IMR-90 (cell line): Measurements from ENCODE around the gene TAB2. TPM values are rescaled to one million over a fixed set of nuclear protein-coding genes. Genes with fewer than 3 reads are reported as not detected.

Source experiments
- ATAC-seq: fragments of 200-7000 bp; cut with Tn5 transposase; 2 replicates; pipeline ENCODE4 v1.9.1; 2020; ENCODE audit warnings: low read depth, mild to moderate bottlenecking, moderate library complexity
- BruUV-seq: library from RNA; stranded (reverse); fragments of 400-500 nt; replicated peaks from 2 replicates; lab custom pipeline; 2021; lab: Mats Ljungman, UMichigan
- CTCF ChIA-PET: fragments of 300-600 bp; formaldehyde crosslinking; extraction: SDS; loops from one replicate; lab custom pipeline; 2021; ENCODE audit warnings: antibody characterized with exemption; lab: Yijun Ruan, JAX
- POLR2A ChIA-PET: fragments of 300-600 bp; sonication (Branson Sonifier 250); formaldehyde crosslinking; loops from one replicate; lab custom pipeline; 2022; ENCODE audit warnings: antibody characterized with exemption; ENCODE audit not compliant: unreplicated experiment; lab: Charles Lee
- DNase-seq: peaks from one replicate; pipeline ENCODE4 v3.0.0; 2013
- H2AFZ ChIP-seq: replicated peaks from 2 replicates; pipeline ENCODE3; 2013; ENCODE audit warnings: low read length, mild to moderate bottlenecking; ENCODE audit not compliant: poor library complexity
- H2AK5ac ChIP-seq: 2 replicates; pipeline ENCODE4 v1.6.1; 2013; ENCODE audit warnings: low read depth, low read length, inconsistent platforms
- H2AK9ac ChIP-seq: replicated peaks from 2 replicates; pipeline ENCODE3; 2013; ENCODE audit warnings: mild to moderate bottlenecking, low read depth, low read length, moderate library complexity; ENCODE audit not compliant: poor library complexity
- H2BK120ac ChIP-seq: 2 replicates; pipeline ENCODE4 v1.6.1; 2013; ENCODE audit warnings: low read depth, low read length, inconsistent platforms
- H2BK15ac ChIP-seq: 3 replicates; pipeline ENCODE4 v1.6.1; 2013; ENCODE audit warnings: low read depth, low read length, inconsistent platforms
- H2BK20ac ChIP-seq: 2 replicates; pipeline ENCODE4 v1.6.1; 2013; ENCODE audit warnings: low read depth, mild to moderate bottlenecking, inconsistent platforms, low read length, moderate library complexity
- H2BK5ac ChIP-seq: 2 replicates; pipeline ENCODE4 v1.6.1; 2013; ENCODE audit warnings: mild to moderate bottlenecking, low read depth, low read length, inconsistent platforms; ENCODE audit not compliant: poor library complexity, severe bottlenecking
- H3K14ac ChIP-seq: replicated peaks from 2 replicates; pipeline ENCODE4 v1.6.1; 2013; ENCODE audit warnings: low read depth, low read length, inconsistent platforms
- H3K18ac ChIP-seq: 2 replicates; pipeline ENCODE4 v1.6.1; 2013; ENCODE audit warnings: low read depth, low read length, control low read depth
- H3K23ac ChIP-seq: 2 replicates; pipeline ENCODE4 v1.6.1; 2013; ENCODE audit warnings: low read depth, low read length, inconsistent platforms
- H3K27ac ChIP-seq: 2 replicates; pipeline ENCODE4 v1.5.1; 2013; ENCODE audit warnings: mild to moderate bottlenecking, control low read depth, low read length; ENCODE audit not compliant: insufficient read depth
- H3K27me3 ChIP-seq: 2 replicates; pipeline ENCODE4 v1.6.1; 2013; ENCODE audit warnings: low read length; ENCODE audit not compliant: control insufficient read depth, insufficient read depth
- H3K36me3 ChIP-seq: 2 replicates; pipeline ENCODE4 v1.6.1; 2013; ENCODE audit warnings: low read length, mixed read lengths; ENCODE audit not compliant: control insufficient read depth, insufficient read depth
- H3K4ac ChIP-seq: 2 replicates; pipeline ENCODE4 v1.6.1; 2013; ENCODE audit warnings: low read depth, low read length, inconsistent platforms
- H3K4me1 ChIP-seq: 2 replicates; pipeline ENCODE4 v1.6.1; 2013; ENCODE audit warnings: low read length, mixed read lengths; ENCODE audit not compliant: control insufficient read depth, insufficient read depth
- H3K4me2 ChIP-seq: 2 replicates; pipeline ENCODE4 v1.6.1; 2013; ENCODE audit warnings: low read depth, mild to moderate bottlenecking, control low read depth, low read length, moderate library complexity
- H3K4me3 ChIP-seq: 2 replicates; pipeline ENCODE4 v1.5.1; 2013; ENCODE audit warnings: low read depth, mild to moderate bottlenecking, control low read depth, low read length, moderate library complexity; ENCODE audit not compliant: insufficient read depth
- H3K56ac ChIP-seq: 2 replicates; pipeline ENCODE4 v1.6.1; 2013; ENCODE audit warnings: low read length, inconsistent platforms; ENCODE audit not compliant: insufficient read depth; ENCODE audit errors: extremely low read depth
- H3K79me1 ChIP-seq, 2 experiments: 2 replicates each; pipeline ENCODE4 v1.6.1; 2013; ENCODE audit warnings: low read length in 2 of 2, inconsistent platforms in 1 of 2, low read depth in 1 of 2
- H3K9ac ChIP-seq: 2 replicates; pipeline ENCODE4 v1.6.1; 2013; ENCODE audit warnings: low read depth, low read length, control low read depth
- H3K9me1 ChIP-seq: 2 replicates; pipeline ENCODE4 v1.6.1; 2013; ENCODE audit warnings: low read length, inconsistent platforms; ENCODE audit not compliant: insufficient read depth
- H3K9me3 ChIP-seq: 2 replicates; pipeline ENCODE4 v1.6.1; 2013; ENCODE audit warnings: low read length; ENCODE audit not compliant: control insufficient read depth, insufficient read depth
- H4K20me1 ChIP-seq: 2 replicates; pipeline ENCODE4 v1.6.1; 2013; ENCODE audit warnings: low read length, inconsistent platforms; ENCODE audit not compliant: insufficient read depth
- H4K5ac ChIP-seq: 2 replicates; pipeline ENCODE4 v1.6.1; 2013; ENCODE audit warnings: mild to moderate bottlenecking, low read depth, low read length, control low read depth
- H4K8ac ChIP-seq, 2 experiments: 2 replicates each; pipeline ENCODE4 v1.6.1; 2013; ENCODE audit warnings: low read depth in 2 of 2, low read length in 2 of 2, control low read depth in 1 of 2, inconsistent platforms in 1 of 2
- H4K91ac ChIP-seq: 2 replicates; pipeline ENCODE4 v1.6.1; 2013; ENCODE audit warnings: low read depth, low read length, inconsistent platforms; ENCODE audit not compliant: insufficient read depth
- CEBPB ChIP-seq: IDR thresholded peaks from 2 replicates; pipeline ENCODE4 v1.6.1; 2012; ENCODE audit warnings: low read depth, low read length, improper control_type of control experiment
- CTCF ChIP-seq: conservative IDR thresholded peaks from 2 replicates; pipeline ENCODE4 v1.5.1; 2012; ENCODE audit warnings: mild to moderate bottlenecking, low read depth, low read length, improper control_type of control experiment
- FOS ChIP-seq: fragments of 150-350 bp; IDR thresholded peaks from 2 replicates; pipeline ENCODE4 v1.6.1; 2016; ENCODE audit warnings: low read depth, low read length
- RCOR1 ChIP-seq: IDR thresholded peaks from 2 replicates; pipeline ENCODE4 v1.6.1; 2012; ENCODE audit warnings: mild to moderate bottlenecking, low read length, improper control_type of control experiment; ENCODE audit not compliant: insufficient replicate concordance
- SMC3 ChIP-seq: fragments of 150-350 bp; IDR thresholded peaks from 2 replicates; pipeline ENCODE4 v1.6.1; 2016; ENCODE audit warnings: low read depth, mild to moderate bottlenecking, antibody characterized with exemption, low read length, moderate library complexity
- WGBS, 2 experiments: methylation state at CpG; one replicate each; pipeline versions ENCODE4 v1.1.5 to v1.1.7; 2013; ENCODE audit warnings: missing lambda C conversion rate in 2 of 2; ENCODE audit not compliant: insufficient read length in 1 of 2; ENCODE audit errors: extremely low coverage in 2 of 2; 5-methylcytosine and 5-hydroxymethylcytosine counted together
- dilution Hi-C: fragments of 300-500 bp; cut with HindIII; formaldehyde crosslinking; loops from one replicate; pipeline ENCODE4 v1.14.3; 2018; ENCODE audit warnings: low sequenced_read_pairs; ENCODE audit not compliant: unreplicated experiment
- in situ Hi-C: fragments of 300-500 bp; cut with MboI; formaldehyde crosslinking; loops from 3 replicates; pipeline ENCODE4 v1.14.3; 2019; ENCODE audit warnings: low sequenced_read_pairs, inconsistent platforms, mixed read lengths
- intact Hi-C: fragments of 100-400 bp; cut with micrococcal nuclease; formaldehyde crosslinking; loops from 2 replicates; pipeline ENCODE4 v1.10.0; 2022
- polyA plus RNA-seq, 3 experiments: library from polyadenylated mRNA; depleted of rRNA; stranded (reverse); fragments of >200 nt; gene quantifications; 2 replicates each; pipeline ENCODE4 v1.2.3, GENCODE V29; 2012; ENCODE audit warnings: low replicate concordance in 1 of 3
- total RNA-seq: library from RNA; depleted of rRNA; stranded (reverse); fragments of >200 nt; gene quantifications from 2 replicates; pipeline ENCODE4 v1.2.3, GENCODE V29; 2012

The TAB2 gene
- total and polyA plus RNA-seq, 2 of the 4 experiments (the other 2 are of a cell fraction): 20.8 to 25.3 TPM

GRCh38 chr6:149318581-149319286 lies 1.2 kb downstream of the TAB2 start:
- H3K9me1 ChIP-seq: peaks cover 3% of the 10 kb centered on the region
- dilution Hi-C loops (no loop called here), intact Hi-C loops (loop anchor here (1.0 to 5.0 kb wide), 4 partner anchors 16 to 236 kb away; no protein-coding TSS in a partner anchor), in situ Hi-C loops (no loop called here)
- H3K23ac ChIP-seq: peak overlapping the region; percentile 79
- H3K27ac ChIP-seq: peak overlapping the region; percentile 97
- H3K56ac ChIP-seq: 0 out of 2 replicates have a peak overlapping the region, but pooled peaks have one; percentile 39
- no peaks in the 10 kb centered on the region for H3K36me3 ChIP-seq
- peak overlapping the region; percentile 91; the same call in 1 of the 2 replicates for H3K14ac ChIP-seq
- H3K27me3 ChIP-seq: no peaks in the 10 kb centered on the region; the same call in 1 of the 2 replicates
- no peak for DNase-seq
- peak overlapping the region; percentile 99 for H3K4me3 ChIP-seq
- peak overlapping the region; percentile 86 for H2AK9ac ChIP-seq
- ATAC-seq: no peak
- H3K79me1 ChIP-seq: peaks cover 0 to 31% of the 10 kb centered on the region in 2 experiments; a peak in 3 of 4 replicates
- peaks cover 49% of the 10 kb centered on the region; the same call in 1 of the 2 replicates for H4K20me1 ChIP-seq
- no TSS peak for BruUV-seq
- H4K91ac ChIP-seq: peak overlapping the region; percentile 14; the same call in 1 of the 2 replicates
- 10% methylated on average over 2 of the region's 14 CpGs; no CpG with 5 or more reads in 1 of the 2 experiments for WGBS, 2 experiments
- peak overlapping the region; percentile 94 for H3K9ac ChIP-seq
- H2AFZ ChIP-seq: peak overlapping the region; percentile 24
- no peak overlapping the region for H2BK20ac ChIP-seq
- TF ChIP-seq FOS (no peak), SMC3 (no peak), CTCF (no peak), CEBPB (peak; percentile 56; the same call in 1 of the 2 replicates), RCOR1 (no peak)
- H2BK120ac ChIP-seq: 0 out of 2 replicates have a peak overlapping the region, but pooled peaks have one; percentile 16
- H4K5ac ChIP-seq: peak overlapping the region; percentile 70
- peak overlapping the region; percentile 78 for H2BK5ac ChIP-seq
- H3K18ac ChIP-seq: peak overlapping the region; percentile 89
- peak overlapping the region; percentile 100 for H3K4me2 ChIP-seq
- peak overlapping the region; percentile 77; the same call in 1 of the 2 replicates for H2AK5ac ChIP-seq
- peak overlapping the region in 1 of 2 experiments; percentile 44; a peak in 1 of 4 replicates for H4K8ac ChIP-seq
- H3K4me1 ChIP-seq: peaks cover 4% of the 10 kb centered on the region
- peak overlapping the region; percentile 6; the same call in 1 of the 3 replicates for H2BK15ac ChIP-seq
- H3K4ac ChIP-seq: peak overlapping the region; percentile 81
- CTCF ChIA-PET: interaction anchor here (1.2 kb wide), 1 partner anchor 14 kb away, joined by 3 read pairs; no protein-coding TSS in a partner anchor
- no peaks in the 10 kb centered on the region for H3K9me3 ChIP-seq
- POLR2A ChIA-PET: no interaction called here
